NCI-H1417 (cell line): ENCODE results near the gene TRIM32.
A peak's percentile ranks its signal among the peaks of the same experiment; 100 is the strongest.
"Not testable (repeated sequence)": the region's sequence is repeated elsewhere in the genome, so short reads cannot be mapped to it uniquely, and the experiment has no call there.

Experiments used
- DNase-seq, 3 experiments: peaks; one replicate each; lab custom pipeline; 2025; lab: John Stamatoyannopoulos, UW

TRIM32 gene

GRCh38 chr9:116674210-116674980, 12.7 kb upstream of the TRIM32 start:
- no peak for DNase-seq

GRCh38 chr9:116683535-116683934, 3.6 kb upstream of the TRIM32 start:
- DNase-seq: no peak

GRCh38 chr9:116685166-116685565, 1.9 kb upstream of the TRIM32 start:
- DNase-seq: no peak

GRCh38 chr9:116686135-116686534, 970 bp upstream of the TRIM32 start:
- DNase-seq: peak in 1 of 3 experiments; percentile 36

DNA sequence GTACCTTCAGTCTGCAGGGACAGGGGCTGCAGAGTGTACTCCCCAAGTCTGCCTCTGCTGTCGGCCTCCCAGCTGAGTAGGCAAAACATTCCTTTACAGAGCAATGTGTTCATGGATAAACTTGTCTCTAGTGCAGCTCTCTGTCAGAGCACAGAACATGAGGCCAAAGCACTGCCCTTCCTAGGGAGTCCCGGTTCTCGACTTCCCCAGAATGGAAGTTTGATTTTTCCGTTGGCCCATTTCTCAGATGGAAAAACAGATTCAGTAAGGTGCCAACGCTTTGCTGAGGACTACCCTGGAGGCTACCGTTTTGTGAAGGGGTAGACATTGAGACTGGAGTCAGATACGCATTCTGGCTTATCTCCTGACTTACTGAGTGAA, 422 bp upstream of the TRIM32 start:
- no peak for DNase-seq

DNA sequence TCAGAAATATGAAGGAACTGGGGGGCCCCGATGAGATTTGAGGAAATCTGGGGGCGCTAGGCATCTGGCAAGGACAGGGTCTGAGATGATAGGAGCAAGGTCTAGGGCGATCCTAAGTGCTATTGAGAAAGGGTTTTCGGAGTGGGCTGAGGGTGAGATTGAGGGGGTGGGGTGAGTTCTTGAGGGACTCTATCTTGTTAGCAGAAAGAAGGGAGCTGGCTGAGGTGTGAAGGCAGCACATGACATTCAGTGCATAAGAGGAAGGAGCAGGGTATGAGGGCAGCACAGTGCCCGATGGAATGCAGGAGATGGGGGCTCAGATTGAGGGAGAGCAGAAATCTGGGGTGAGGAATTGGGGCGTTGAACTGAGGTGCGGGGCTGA, 640 bp downstream of the TRIM32 start:
- peak in 2 of 3 experiments; percentile 47 to 75 for DNase-seq

DNA sequence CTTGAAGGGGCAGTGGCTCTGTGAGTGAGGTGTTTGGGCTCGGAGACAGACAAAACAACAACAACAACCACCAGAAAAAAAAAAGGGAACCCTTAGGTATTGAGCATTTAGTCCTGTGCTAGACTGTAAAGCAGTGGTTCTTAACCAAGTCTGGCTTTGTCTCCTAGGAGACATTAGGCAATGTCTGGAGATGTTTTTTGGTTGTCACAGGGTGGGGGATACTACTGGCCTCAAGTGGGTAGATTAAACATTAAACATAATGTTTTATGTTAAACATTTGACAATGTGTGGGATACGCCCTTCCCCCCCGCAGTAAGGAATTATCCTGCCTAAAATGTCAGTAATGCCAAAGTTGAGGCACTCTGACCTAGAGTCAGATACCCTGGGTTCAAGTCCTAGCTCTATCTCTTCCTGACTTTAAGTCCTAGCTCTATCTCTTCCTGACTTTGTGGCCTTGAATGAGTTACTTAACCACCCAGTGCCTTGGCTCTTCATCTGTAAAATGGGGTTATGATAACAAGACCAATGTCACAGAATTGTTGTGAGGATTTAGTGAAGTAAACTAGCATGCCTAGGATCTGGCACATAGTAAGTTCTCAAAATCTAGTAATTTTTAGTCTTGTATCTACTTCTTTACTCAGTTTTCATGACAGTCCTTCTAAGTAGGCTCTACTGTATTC, 1.8 kb downstream of the TRIM32 start:
- DNase-seq: no peak

DNA sequence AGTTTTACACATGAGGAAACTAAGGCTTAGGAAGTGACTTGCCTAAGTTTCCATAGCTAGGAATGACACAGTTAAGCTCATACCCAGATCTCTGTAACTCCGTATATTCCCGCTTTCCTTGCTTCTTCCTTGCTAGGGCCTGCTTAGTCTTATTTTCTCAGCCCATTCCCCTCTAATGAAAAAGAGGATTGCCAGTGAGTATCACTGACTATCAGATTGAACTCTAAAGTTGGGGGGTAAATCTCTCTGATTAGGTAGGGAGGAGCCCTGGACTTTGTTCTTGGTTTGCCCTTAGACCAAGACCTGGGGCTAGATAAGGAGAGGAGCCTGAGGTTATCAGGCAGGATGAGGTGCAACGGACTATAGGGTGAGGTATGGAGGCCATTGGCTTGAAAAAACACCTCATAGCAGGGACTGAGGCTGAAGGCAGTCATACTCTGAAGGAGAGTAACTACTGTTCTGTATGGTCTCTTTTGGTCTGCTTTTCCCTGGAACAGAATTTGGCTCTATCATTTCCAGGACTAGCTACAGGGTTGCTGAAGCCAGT, 2.5 kb downstream of the TRIM32 start:
- no peak for DNase-seq

DNA sequence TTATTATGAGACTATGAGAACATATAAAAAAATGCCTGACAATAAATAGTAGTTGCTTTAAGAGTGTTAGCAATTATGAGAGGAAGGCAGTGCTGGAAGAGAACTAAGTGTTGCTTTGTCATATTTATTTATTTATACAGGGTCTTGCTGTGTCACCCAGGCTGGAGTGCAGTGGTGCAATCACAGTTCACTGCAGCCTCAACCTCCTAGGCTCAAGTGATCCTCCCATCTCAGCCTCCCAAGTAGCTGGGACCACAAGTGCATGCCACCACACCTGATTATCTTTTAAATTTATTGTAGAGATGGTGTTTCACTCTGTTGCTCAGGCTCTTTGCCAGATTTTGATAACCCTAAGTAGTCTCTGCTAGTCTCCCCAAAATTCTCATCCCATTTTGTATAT, 3.7 kb downstream of the TRIM32 start:
- DNase-seq: not testable (repeated sequence)

DNA sequence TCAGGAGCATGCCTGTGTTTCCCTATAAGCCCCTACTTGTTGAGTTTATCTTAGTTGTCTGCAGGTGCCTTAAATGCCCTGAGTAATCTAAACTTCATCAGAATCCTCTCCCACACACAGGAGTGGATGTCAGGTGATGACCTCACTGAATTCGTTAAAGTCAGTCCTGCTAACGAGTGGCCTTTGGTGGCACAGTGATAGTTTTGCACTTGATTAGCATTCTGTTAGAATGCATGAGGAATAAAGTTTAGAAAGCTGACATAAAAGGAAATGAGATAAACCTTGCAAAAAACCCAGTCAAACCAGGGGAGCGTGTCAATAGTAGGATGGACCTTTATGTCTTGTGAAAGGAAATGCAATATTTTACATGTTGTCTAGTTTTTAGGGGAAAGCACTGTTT, 4.5 kb downstream of the TRIM32 start:
- no peak for DNase-seq

DNA sequence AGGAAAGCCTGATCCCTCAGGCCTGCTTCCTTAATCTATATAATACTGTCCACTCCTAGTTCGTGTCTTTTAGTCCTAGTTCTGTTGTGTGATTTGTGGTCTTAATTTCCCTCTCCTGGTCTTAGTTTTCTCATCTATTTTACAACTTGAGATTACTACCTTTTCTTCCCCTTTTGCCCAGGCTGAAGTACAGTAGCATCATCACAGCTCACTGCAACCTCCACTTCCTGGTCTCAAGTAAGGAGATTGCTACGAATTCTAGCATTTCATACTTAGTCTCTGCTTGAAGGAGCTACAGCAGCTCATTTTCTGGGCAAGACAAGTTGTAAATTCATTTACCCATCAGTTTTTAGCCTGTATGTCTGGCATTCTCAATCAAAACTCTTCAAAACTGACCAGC, 5.5 kb downstream of the TRIM32 start:
- DNase-seq: no peak

GRCh38 chr9:116693233-116693731, 6.2 kb downstream of the TRIM32 start:
- DNase-seq: no peak

DNA sequence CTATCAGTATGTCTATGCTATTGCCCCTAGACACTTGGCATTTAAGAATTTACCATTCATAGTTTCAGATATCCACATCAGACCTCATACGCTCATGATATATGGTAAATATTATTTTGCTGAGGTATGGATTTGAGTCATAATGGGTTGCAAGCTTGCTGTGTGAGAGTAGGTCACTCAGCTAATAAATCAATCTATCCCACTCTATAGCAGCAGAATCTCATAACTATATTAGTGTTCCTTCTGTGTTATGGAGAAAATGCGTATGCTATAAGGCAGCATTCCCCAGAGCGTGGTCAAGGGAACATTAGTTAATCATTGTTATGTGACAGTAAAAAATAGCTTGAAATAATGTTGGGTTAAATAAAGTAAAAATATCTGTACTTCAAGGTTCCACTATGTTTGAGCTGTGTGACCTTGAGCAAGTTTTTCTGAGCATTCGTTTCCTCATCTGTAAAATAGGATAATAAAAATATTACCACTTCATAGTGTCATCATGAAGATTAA, 7.7 kb downstream of the TRIM32 start:
- no peak for DNase-seq

- DNase-seq: no peak
Measured at GRCh38 chr9:116695438-116695837, 8.3 kb downstream of the TRIM32 start.

DNA sequence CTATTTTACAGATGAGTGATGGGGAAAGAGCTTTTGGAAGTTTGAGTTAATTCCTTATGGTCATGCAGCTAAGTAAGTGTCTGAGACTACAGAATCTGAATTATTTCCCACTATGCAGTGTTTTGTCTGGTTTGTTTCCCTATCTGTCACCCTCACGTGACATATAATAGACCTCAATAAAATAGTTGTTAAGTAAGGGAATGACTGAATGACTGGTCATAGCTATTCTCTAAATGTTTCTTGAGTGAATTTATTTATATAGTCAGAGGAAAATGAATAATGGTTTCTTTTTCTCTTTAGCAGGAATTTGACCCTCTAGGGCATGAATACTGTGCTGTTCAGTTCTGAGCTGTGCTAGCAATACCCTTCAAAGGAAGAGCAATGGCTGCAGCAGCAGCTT, 10.3 kb downstream of the TRIM32 start:
- no peak for DNase-seq

DNA sequence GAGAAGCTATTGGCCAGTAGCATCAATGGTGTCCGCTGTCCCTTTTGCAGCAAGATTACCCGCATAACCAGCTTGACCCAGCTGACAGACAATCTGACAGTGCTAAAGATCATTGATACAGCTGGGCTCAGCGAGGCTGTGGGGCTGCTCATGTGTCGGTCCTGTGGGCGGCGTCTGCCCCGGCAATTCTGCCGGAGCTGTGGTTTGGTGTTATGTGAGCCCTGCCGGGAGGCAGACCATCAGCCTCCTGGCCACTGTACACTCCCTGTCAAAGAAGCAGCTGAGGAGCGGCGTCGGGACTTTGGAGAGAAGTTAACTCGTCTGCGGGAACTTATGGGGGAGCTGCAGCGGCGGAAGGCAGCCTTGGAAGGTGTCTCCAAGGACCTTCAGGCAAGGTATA, 10.8 kb downstream of the TRIM32 start:
- DNase-seq: no peak

GRCh38 chr9:116700279-116700678, 13.2 kb downstream of the TRIM32 start:
- no peak for DNase-seq

- peak in 2 of 3 experiments; percentile 52 to 80 for DNase-seq
Measured at GRCh38 chr9:116700882-116701865, 14.1 kb downstream of the TRIM32 start.

GRCh38 chr9:116701940-116702642, 15.0 kb downstream of the TRIM32 start:
- no peak for DNase-seq

DNA sequence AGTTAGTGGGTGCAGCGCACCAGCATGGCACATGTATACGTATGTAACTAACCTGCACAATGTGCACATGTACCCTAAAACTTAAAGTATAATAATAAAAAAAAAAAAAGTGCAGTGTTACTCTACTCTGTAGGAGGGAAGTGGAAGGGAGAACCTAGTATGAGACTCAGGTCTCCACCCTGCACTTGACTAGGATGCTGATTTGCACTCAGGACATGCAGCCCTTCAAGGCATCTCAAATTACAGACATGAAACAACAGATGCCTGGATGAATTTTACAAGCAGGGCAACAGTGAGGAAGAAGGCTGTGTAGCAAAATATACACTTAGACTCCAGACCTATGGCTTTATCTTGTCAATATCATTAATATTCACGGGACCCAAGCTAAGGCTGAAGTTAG, 16.5 kb downstream of the TRIM32 start:
- DNase-seq: no peak

GRCh38 chr9:116704470-116704869, 17.4 kb downstream of the TRIM32 start:
- no peak for DNase-seq
